HAP-1 (cell line): Measurements from ENCODE around the gene GDPD2.
"Not testable (repeated sequence)": the region's sequence is repeated elsewhere in the genome, so short reads cannot be mapped to it uniquely, and the experiment has no call there.

ENCODE experiments used
- DNase-seq, 2 experiments: peaks; one replicate each; pipeline ENCODE4 v3.0.0-alpha.2; 2016 to 2020; ENCODE audit warnings: low spot score in 2 of 2
- H3K27me3 ChIP-seq: fragments of 250-450 bp; sonication (Bioruptor Pico); 2 replicates; pipeline ENCODE4 v1.5.1; 2020; ENCODE audit warnings: low read depth, mild to moderate bottlenecking, moderate library complexity
- H3K36me3 ChIP-seq: fragments of 250-450 bp; sonication (Bioruptor Pico); replicated peaks from 2 replicates; pipeline ENCODE4 v1.5.1; 2020; ENCODE audit warnings: mild to moderate bottlenecking
- H3K4me1 ChIP-seq: fragments of 250-450 bp; sonication (Bioruptor Pico); 2 replicates; pipeline ENCODE4 v1.5.1; 2020; ENCODE audit warnings: mild to moderate bottlenecking
- H3K4me3 ChIP-seq: fragments of 250-450 bp; sonication (Bioruptor Pico); 2 replicates; pipeline ENCODE4 v1.5.1; 2020; ENCODE audit warnings: mild to moderate bottlenecking, moderate library complexity
- H3K9me3 ChIP-seq: fragments of 250-450 bp; sonication (Bioruptor Pico); 2 replicates; pipeline ENCODE4 v1.5.1; 2020; ENCODE audit warnings: mild to moderate bottlenecking, moderate library complexity
- in situ Hi-C: fragments of 300-500 bp; cut with MboI; formaldehyde crosslinking; loops from 3 replicates; pipeline ENCODE4 v1.14.3; 2020; ENCODE audit warnings: low sequenced_read_pairs, inconsistent platforms, mixed read lengths

GDPD2 gene, protein sequence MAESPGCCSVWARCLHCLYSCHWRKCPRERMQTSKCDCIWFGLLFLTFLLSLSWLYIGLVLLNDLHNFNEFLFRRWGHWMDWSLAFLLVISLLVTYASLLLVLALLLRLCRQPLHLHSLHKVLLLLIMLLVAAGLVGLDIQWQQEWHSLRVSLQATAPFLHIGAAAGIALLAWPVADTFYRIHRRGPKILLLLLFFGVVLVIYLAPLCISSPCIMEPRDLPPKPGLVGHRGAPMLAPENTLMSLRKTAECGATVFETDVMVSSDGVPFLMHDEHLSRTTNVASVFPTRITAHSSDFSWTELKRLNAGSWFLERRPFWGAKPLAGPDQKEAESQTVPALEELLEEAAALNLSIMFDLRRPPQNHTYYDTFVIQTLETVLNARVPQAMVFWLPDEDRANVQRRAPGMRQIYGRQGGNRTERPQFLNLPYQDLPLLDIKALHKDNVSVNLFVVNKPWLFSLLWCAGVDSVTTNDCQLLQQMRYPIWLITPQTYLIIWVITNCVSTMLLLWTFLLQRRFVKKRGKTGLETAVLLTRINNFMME

GRCh38 chrX:70422851-70423341, at the start of gene GDPD2:
GDPD2 (plus strand) TSS chrX:70423314; CDS start chrX:70424985, 1,671 bp downstream.
- peaks cover 39% of the 10 kb centered on the region for H3K36me3 ChIP-seq
- no peak within 1 kb of the TSS for H3K4me3 ChIP-seq
- DNase-seq, result peak in 1 of 2 experiments; percentile 53
- H3K4me1 ChIP-seq, result no peaks in the 10 kb centered on the region; the same call in 1 of the 2 replicates
- no peaks in the 10 kb centered on the region for H3K9me3 ChIP-seq
- in situ Hi-C loops, result no loop called here
- no peaks in the 10 kb centered on the region for H3K27me3 ChIP-seq

GRCh38 chrX:70386235-70386634, 36.9 kb upstream of the GDPD2 start:
- peaks cover 11% of the 10 kb centered on the region for H3K4me1 ChIP-seq
- H3K36me3 ChIP-seq, result peaks cover 85% of the 10 kb centered on the region
- no peak overlapping the region for H3K4me3 ChIP-seq
- no peak for DNase-seq
- no peaks in the 10 kb centered on the region for H3K27me3 ChIP-seq
- in situ Hi-C loops, result no loop called here
- no peaks in the 10 kb centered on the region for H3K9me3 ChIP-seq

- no peaks in the 10 kb centered on the region for H3K9me3 ChIP-seq
- no peak for DNase-seq
- in situ Hi-C loops, result no loop called here
- no peak overlapping the region for H3K4me3 ChIP-seq
- H3K4me1 ChIP-seq, result no peaks in the 10 kb centered on the region
- no peaks in the 10 kb centered on the region for H3K27me3 ChIP-seq
- peaks cover 66% of the 10 kb centered on the region for H3K36me3 ChIP-seq
Measured at GRCh38 chrX:70398899-70399298, 24.2 kb upstream of the GDPD2 start.

DNA sequence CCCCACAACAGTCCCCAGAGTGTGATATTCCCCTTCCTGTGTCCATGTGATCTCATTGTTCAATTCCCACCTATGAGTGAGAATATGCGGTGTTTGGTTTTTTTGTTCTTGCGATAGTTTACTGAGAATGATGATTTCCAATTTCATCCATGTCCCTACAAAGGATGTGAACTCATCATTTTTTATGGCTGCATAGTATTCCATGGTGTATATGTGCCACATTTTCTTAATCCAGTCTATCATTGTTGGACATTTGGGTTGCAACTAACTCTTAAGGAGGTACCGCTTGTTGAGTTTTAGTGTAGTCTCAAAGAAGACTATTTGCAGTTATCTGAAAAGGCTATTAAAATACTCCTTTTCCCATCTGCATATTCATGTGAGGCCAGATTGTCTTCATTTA, 22.9 kb upstream of the GDPD2 start:
- H3K4me3 ChIP-seq, DNase-seq, in situ Hi-C loops, H3K27me3 ChIP-seq, H3K9me3 ChIP-seq, H3K4me1 ChIP-seq: not testable (repeated sequence)
- H3K36me3 ChIP-seq, result peaks cover 79% of the 10 kb centered on the region

DNA sequence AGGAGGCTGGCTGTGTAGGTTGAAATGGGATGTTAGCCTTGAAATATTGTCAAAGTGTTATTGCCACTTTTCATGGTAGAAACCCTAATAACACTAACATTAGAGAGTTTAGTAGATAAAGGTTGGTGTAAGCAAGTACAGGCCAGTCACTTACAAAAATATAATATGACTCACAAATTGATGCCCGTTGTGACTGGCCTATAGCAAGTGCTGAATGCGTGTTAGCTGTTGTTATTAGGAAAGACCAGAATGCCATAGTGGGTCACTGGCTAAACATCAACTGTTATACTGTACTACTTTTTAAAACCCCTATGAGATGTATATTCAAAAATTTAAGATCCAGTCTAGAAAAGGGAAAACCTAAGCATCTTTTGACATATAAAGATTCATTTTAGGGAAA, 20.4 kb upstream of the GDPD2 start:
- DNase-seq, result no peak
- no peak overlapping the region for H3K4me3 ChIP-seq
- H3K9me3 ChIP-seq, result no peaks in the 10 kb centered on the region
- in situ Hi-C loops, result no loop called here
- H3K4me1 ChIP-seq, result no peaks in the 10 kb centered on the region
- H3K36me3 ChIP-seq, result peaks cover 83% of the 10 kb centered on the region
- H3K27me3 ChIP-seq, result no peaks in the 10 kb centered on the region

DNA sequence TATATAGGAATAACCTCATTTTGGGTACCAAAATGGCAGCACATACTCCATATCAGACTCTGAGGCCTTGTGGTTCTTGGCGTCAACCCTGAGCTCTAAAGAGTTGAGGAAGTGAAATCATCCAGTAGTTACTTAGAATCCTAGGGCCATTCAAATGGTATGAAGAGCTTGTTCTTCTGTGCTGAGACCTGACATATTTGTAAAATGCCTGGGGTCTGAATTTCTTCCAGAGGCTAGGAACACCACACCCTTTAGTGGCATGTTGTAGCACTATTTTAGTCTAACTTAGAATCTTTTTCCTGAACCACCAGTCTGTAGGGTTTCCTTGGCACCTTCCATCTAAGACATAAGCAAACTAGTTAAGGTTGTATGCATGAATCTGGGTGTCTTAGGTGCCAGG, 18.1 kb upstream of the GDPD2 start:
- Histone ChIP-seq H3K4me1 (no peaks in the 10 kb centered on the region), H3K36me3 (peaks cover 81% of the 10 kb centered on the region), H3K27me3 (no peaks in the 10 kb centered on the region), H3K4me3 (no peak overlapping the region), H3K9me3 (no peaks in the 10 kb centered on the region)
- DNase-seq, result no peak
- in situ Hi-C loops, result no loop called here

DNA sequence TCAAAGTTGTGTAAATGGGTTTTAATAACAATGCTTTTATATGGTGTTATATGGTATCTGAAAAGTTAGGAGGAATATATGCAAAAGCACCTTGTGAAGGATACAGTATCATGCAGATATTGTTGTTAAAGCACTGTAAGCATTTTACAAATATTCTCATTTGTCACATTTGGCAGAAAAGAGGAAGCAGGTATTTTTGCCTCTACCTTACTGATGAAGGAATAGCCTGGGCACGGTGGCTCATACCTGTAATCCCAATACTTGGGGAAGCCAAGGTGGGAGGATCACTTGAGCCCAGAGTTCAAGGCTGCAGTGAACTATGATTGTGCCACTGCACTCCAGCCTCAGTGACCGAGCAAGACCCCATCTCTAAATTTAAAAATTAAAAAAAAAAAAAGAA, 12.2 kb upstream of the GDPD2 start:
- in situ Hi-C loops, result no loop called here
- peaks cover 70% of the 10 kb centered on the region for H3K36me3 ChIP-seq
- no peaks in the 10 kb centered on the region for H3K4me1 ChIP-seq
- no peak overlapping the region for H3K4me3 ChIP-seq
- H3K27me3 ChIP-seq, result no peaks in the 10 kb centered on the region
- H3K9me3 ChIP-seq, result no peaks in the 10 kb centered on the region
- DNase-seq, result no peak

DNA sequence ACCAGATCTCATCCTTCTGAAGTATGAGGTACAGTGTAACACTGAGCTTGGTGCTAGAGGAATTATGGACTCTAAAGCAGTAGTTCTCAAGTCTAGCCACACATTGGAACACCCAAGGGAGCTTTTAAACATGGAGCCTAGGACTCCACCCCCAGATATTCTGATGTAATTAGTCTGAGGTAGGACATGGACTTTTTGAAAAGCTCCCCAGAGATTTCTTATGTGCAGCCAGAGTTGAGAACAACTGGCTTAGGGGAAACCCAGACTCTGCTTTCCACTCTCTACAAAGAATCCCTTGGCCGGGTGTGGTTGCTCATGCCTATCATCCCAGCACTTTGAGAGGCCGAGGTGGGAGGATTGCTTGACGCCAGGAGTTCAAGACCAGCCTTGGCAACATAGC, 11.6 kb upstream of the GDPD2 start:
- Histone ChIP-seq H3K4me1 (no peaks in the 10 kb centered on the region), H3K4me3 (no peak overlapping the region), H3K36me3 (peaks cover 65% of the 10 kb centered on the region), H3K9me3 (no peaks in the 10 kb centered on the region), H3K27me3 (no peaks in the 10 kb centered on the region)
- no peak for DNase-seq
- in situ Hi-C loops, result no loop called here

DNA sequence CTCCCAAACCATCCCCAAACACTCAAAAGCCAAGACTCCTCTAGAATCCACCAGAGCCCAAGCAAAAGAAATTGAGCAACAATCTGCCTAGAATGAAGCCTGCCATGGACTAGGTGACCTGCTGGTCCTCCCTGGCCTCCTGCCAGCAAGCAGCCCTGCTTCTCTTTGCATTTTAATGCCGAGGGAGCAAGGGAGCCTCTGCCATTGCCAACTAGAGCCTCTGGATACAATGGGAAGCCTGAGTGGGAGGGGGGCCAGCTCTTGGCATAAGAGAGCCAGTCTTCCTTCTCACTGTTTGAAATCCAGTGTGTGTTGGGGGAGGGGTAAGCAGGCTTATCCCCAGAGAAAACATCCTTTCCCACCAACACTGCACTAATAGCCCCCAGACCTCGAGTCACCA, 1.5 kb upstream of the GDPD2 start:
- no peaks in the 10 kb centered on the region for H3K9me3 ChIP-seq
- no peaks in the 10 kb centered on the region; the same call in 1 of the 2 replicates for H3K4me1 ChIP-seq
- H3K4me3 ChIP-seq, result no peak overlapping the region
- no peaks in the 10 kb centered on the region for H3K27me3 ChIP-seq
- in situ Hi-C loops, result no loop called here
- peak; percentile 53 to 79 for DNase-seq
- H3K36me3 ChIP-seq, result peaks cover 49% of the 10 kb centered on the region

GRCh38 chrX:70423936-70424675, 992 bp downstream of the GDPD2 start:
- peaks cover 27% of the 10 kb centered on the region for H3K36me3 ChIP-seq
- DNase-seq, result no peak
- H3K9me3 ChIP-seq, result no peaks in the 10 kb centered on the region
- in situ Hi-C loops, result no loop called here
- H3K27me3 ChIP-seq, result no peaks in the 10 kb centered on the region
- H3K4me3 ChIP-seq, result no peak overlapping the region
- no peaks in the 10 kb centered on the region; the same call in 1 of the 2 replicates for H3K4me1 ChIP-seq

GRCh38 chrX:70424801-70425200, 1.7 kb downstream of the GDPD2 start:
- Histone ChIP-seq H3K4me1 (no peaks in the 10 kb centered on the region; the same call in 1 of the 2 replicates), H3K36me3 (peaks cover 20% of the 10 kb centered on the region), H3K4me3 (no peak overlapping the region), H3K27me3 (no peaks in the 10 kb centered on the region), H3K9me3 (no peaks in the 10 kb centered on the region)
- in situ Hi-C loops, result no loop called here
- no peak for DNase-seq

DNA sequence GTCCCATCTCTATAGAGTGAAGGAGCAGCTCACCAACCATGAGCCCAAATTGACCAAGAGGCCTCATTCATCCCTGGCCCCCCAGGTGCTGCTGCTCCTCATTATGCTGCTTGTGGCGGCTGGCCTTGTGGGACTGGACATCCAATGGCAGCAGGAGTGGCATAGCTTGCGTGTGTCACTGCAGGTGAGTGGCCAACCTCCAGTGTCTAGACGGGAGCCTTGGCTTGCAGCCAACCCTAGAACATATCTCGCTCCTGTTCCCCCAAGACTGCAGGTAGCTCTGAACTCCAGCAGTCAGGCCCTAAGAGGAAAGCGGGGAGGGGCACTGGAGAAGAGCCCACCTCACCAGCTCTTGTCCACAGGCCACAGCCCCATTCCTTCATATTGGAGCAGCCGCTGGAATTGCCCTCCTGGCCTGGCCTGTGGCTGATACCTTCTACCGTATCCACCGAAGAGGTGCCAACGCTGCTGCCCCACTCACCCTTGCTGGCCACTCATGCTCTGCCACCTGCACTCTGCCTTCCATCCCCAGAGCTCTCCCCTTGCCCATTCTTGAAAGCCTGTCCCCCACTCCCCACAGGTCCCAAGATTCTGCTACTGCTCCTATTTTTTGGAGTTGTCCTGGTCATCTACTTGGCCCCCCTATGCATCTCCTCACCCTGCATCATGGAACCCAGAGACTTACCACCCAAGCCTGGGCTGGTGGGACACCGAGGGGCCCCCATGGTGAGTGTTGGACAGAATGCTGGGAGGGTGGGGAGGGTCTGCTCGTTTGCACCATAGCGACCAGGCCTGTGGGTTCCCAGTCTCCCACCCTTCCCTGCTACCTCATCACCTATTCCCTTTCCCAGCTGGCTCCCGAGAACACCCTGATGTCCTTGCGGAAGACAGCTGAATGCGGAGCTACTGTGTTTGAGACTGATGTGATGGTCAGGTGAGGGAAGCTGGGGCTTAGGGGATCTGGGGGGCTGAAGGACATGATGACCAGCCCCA, 3.5 kb downstream of the GDPD2 start:
- no peak overlapping the region for H3K4me3 ChIP-seq
- no peaks in the 10 kb centered on the region; the same call in 1 of the 2 replicates for H3K4me1 ChIP-seq
- in situ Hi-C loops, result no loop called here
- no peaks in the 10 kb centered on the region for H3K27me3 ChIP-seq
- no peak for DNase-seq
- H3K9me3 ChIP-seq, result no peaks in the 10 kb centered on the region
- H3K36me3 ChIP-seq, result peaks cover 6% of the 10 kb centered on the region; the same call in 1 of the 2 replicates

DNA sequence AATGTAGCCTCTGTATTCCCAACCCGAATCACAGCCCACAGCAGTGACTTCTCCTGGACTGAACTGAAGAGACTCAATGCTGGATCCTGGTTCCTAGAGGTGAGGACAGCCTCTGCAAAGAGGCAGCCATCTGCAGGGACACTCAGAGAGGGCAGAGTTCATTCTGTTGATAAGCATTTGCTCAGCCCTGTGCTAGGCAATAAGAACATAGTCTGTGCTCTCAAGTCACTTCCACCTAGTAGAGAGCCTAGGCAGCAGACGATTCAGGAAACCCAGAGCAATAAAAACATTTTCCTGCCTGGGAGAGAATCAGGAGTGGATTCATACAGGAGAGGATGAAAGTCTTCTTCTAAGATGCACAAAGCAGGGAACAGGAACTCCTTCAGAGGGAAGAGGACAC, 4.3 kb downstream of the GDPD2 start:
- in situ Hi-C loops, result no loop called here
- H3K9me3 ChIP-seq, result no peaks in the 10 kb centered on the region
- H3K4me1 ChIP-seq, result no peaks in the 10 kb centered on the region
- no peak overlapping the region for H3K4me3 ChIP-seq
- H3K36me3 ChIP-seq, result 0 out of 2 replicates have a peak, but pooled peaks cover 2% of the 10 kb centered on the region
- no peak for DNase-seq
- H3K27me3 ChIP-seq, result no peaks in the 10 kb centered on the region
